Stimulated activated CD4-positive, alpha-beta T cell treated with anti-CD3 and anti-CD28 coated beads, TNF-alpha, amount 100 ng/mL, for 4 hours (primary cell): ENCODE measurements around the gene ING4.
"Not testable (repeated sequence)": the region's sequence is repeated elsewhere in the genome, so short reads cannot be mapped to it uniquely, and the experiment has no call there.

ENCODE experiments used
- DNase-seq, 3 experiments: peaks; one replicate each; pipeline ENCODE4 v3.0.0-alpha.2; 2020; ENCODE audit warnings: low read depth in 3 of 3

ING4 gene

GRCh38 chr12:6662906-6663742, at the start of gene ING4:
TSS of gene ING4 (minus strand) at chr12:6663119. CDS start at chr12:6663101, 18 bp downstream.
- peak; percentile 69 to 93 (median 90) for DNase-seq

GRCh38 chr12:6708960-6709394, 46.1 kb upstream of the ING4 start:
- no peak for DNase-seq

- not testable (repeated sequence) for DNase-seq
Measured at GRCh38 chr12:6708351-6708750, 45.4 kb upstream of the ING4 start.

GRCh38 chr12:6703631-6704030, 40.7 kb upstream of the ING4 start:
- DNase-seq: no peak

- no peak for DNase-seq
Measured at GRCh38 chr12:6701078-6701768, 38.3 kb upstream of the ING4 start.

GRCh38 chr12:6700646-6701051, 37.7 kb upstream of the ING4 start, which contains the start of gene PIANP:
TSS of gene PIANP (minus strand) at chr12:6700815. CDS start at chr12:6698061, 2,754 bp downstream.
- peak in 2 of 3 experiments; percentile 32 to 38 for DNase-seq

GRCh38 chr12:6699989-6700645, 37.2 kb upstream of the ING4 start:
- DNase-seq: peak in 1 of 3 experiments; percentile 11

- no peak for DNase-seq
Measured at GRCh38 chr12:6699259-6699988, 36.5 kb upstream of the ING4 start.

- no peak for DNase-seq
Measured at GRCh38 chr12:6698352-6699046, 35.6 kb upstream of the ING4 start.

- DNase-seq: no peak
Measured at GRCh38 chr12:6697584-6698351, 34.8 kb upstream of the ING4 start.

- no peak for DNase-seq
Measured at GRCh38 chr12:6696690-6697583, 34.0 kb upstream of the ING4 start.

GRCh38 chr12:6695313-6696045, 32.6 kb upstream of the ING4 start:
- DNase-seq: no peak

GRCh38 chr12:6694701-6695100, 31.8 kb upstream of the ING4 start:
- no peak for DNase-seq

- no peak for DNase-seq
Measured at GRCh38 chr12:6693832-6694355, 31.0 kb upstream of the ING4 start.

GRCh38 chr12:6692888-6693287, 30.0 kb upstream of the ING4 start:
- no peak for DNase-seq

GRCh38 chr12:6691473-6691872, 28.6 kb upstream of the ING4 start:
- no peak for DNase-seq

GRCh38 chr12:6688999-6689882, 26.3 kb upstream of the ING4 start, which contains the start of gene ZNF384:
TSS of gene ZNF384 (minus strand) at chr12:6689375. CDS start at chr12:6679520, 9,855 bp downstream.
- peak; percentile 79 to 91 (median 90) for DNase-seq
